HG03354 (cell line): ENCODE data around the gene ZNF512B.
"Not testable (repeated sequence)": the region's sequence is repeated elsewhere in the genome, so short reads cannot be mapped to it uniquely, and the experiment has no call there.

Experiments used
- ATAC-seq: cut with Tn5 transposase; IDR thresholded peaks from one replicate; pipeline ENCODE4 v1.9.1; 2021; ENCODE audit warnings: mild to moderate bottlenecking; ENCODE audit not compliant: unreplicated experiment, poor library complexity, severe bottlenecking

Gene ZNF512B

GRCh38 chr20:63969838-63970713 lies at the start of gene ZNF512B:
ZNF512B (minus strand) TSS chr20:63969930; CDS start chr20:63967950, 1,980 bp downstream.
- ATAC-seq = no peak

GRCh38 chr20:64015635-64016034 lies 45.9 kb upstream of the ZNF512B start:
- no peak for ATAC-seq

- ATAC-seq = not testable (repeated sequence)
These were observed 42.8 kb upstream of the ZNF512B start for GRCh38 chr20:64012385-64013154.

GRCh38 chr20:64011366-64011779 lies 41.6 kb upstream of the ZNF512B start:
- ATAC-seq = no peak

- no peak for ATAC-seq
These were observed 41.0 kb upstream of the ZNF512B start for GRCh38 chr20:64010711-64011237.

GRCh38 chr20:64009811-64010387 lies 40.2 kb upstream of the ZNF512B start:
- ATAC-seq = no peak

- no peak for ATAC-seq
These were observed 37.2 kb upstream of the ZNF512B start for GRCh38 chr20:64006902-64007301.

GRCh38 chr20:64006490-64006889 lies 36.8 kb upstream of the ZNF512B start:
- ATAC-seq = no peak

GRCh38 chr20:64005394-64005793 lies 35.7 kb upstream of the ZNF512B start:
- ATAC-seq = no peak

GRCh38 chr20:64003960-64004725 lies 34.4 kb upstream of the ZNF512B start:
- ATAC-seq = no peak

- no peak for ATAC-seq
These were observed 31.9 kb upstream of the ZNF512B start for GRCh38 chr20:64001607-64002011.

GRCh38 chr20:64000906-64001305 lies 31.2 kb upstream of the ZNF512B start:
- ATAC-seq = no peak

GRCh38 chr20:63982937-63983336 lies 13.2 kb upstream of the ZNF512B start:
- no peak for ATAC-seq

GRCh38 chr20:63980806-63981728 lies 11.3 kb upstream of the ZNF512B start, which contains the start of gene PRPF6:
PRPF6 (plus strand) TSS chr20:63981132; CDS start chr20:63981246, 114 bp downstream.
- ATAC-seq = peak; percentile 60

GRCh38 chr20:63980317-63980805 lies 10.6 kb upstream of the ZNF512B start:
- peak; percentile 1 for ATAC-seq

GRCh38 chr20:63979557-63980316 lies 10.0 kb upstream of the ZNF512B start, which contains the start of gene SAMD10:
SAMD10 (minus strand) TSS chr20:63979642; CDS start chr20:63979467, 175 bp downstream.
- ATAC-seq = peak; percentile 32

- no peak for ATAC-seq
These were observed 9.5 kb upstream of the ZNF512B start for GRCh38 chr20:63979229-63979556.
